Activated B cell treated with CpG ODN at 0.5 μM for 24 hours (primary cell): Measurements from ENCODE around the gene TRIM3. TPM values are rescaled to one million over a fixed set of nuclear protein-coding genes. Genes with fewer than 3 reads are reported as not detected.
A peak's percentile ranks its signal among the peaks of the same experiment; 100 is the strongest.

Experiments used
- ATAC-seq: fragments of 200-7000 bp; cut with Tn5 transposase; one replicate; pipeline ENCODE4 v1.10.0; 2021; ENCODE audit warnings: low read depth, mild to moderate bottlenecking, moderate library complexity
- CTCF ChIA-PET: fragments of 350-600 bp; sonication (Branson Sonifier 250); formaldehyde crosslinking; loops from one replicate; lab custom pipeline; 2021; ENCODE audit warnings: antibody characterized with exemption; lab: Charles Lee
- POLR2A ChIA-PET: fragments of 350-600 bp; sonication (Branson Sonifier 250); formaldehyde crosslinking; loops from one replicate; lab custom pipeline; 2021; ENCODE audit warnings: antibody characterized with exemption; lab: Charles Lee
- DNase-seq: peaks from one replicate; pipeline ENCODE4 v3.0.0; 2022
- H3K27ac Mint-ChIP-seq: one replicate; pipeline ENCODE4 v1.8.0; 2020; ENCODE audit warnings: mixed read lengths
- H3K27me3 Mint-ChIP-seq: one replicate; pipeline ENCODE4 v1.8.0; 2021; ENCODE audit warnings: mixed read lengths
- H3K36me3 Mint-ChIP-seq: one replicate; pipeline ENCODE4 v1.8.0; 2021; ENCODE audit warnings: low read depth, mixed read lengths
- H3K4me1 Mint-ChIP-seq: one replicate; pipeline ENCODE4 v1.8.0; 2021; ENCODE audit warnings: mixed read lengths
- H3K4me3 Mint-ChIP-seq: one replicate; pipeline ENCODE4 v1.8.0; 2020; ENCODE audit warnings: mild to moderate bottlenecking, mixed read lengths
- H3K9me3 Mint-ChIP-seq: one replicate; pipeline ENCODE4 v1.8.0; 2020; ENCODE audit warnings: mixed read lengths
- intact Hi-C: fragments of 100-400 bp; cut with micrococcal nuclease; formaldehyde crosslinking; loops from one replicate; pipeline ENCODE4 v1.15.1; 2024
- total RNA-seq: library from RNA; stranded (reverse); gene quantifications from 2 replicates; pipeline ENCODE4 v1.2.3, GENCODE V29; 2022
- TF ChIP-seq, protein P1 (sequence below): fragments of 200-600 bp; IDR thresholded peaks from one replicate; pipeline ENCODE4 v1.8.0; 2022; ENCODE audit warnings: antibody characterized with exemption, mild to moderate bottlenecking

The TRIM3 gene
- total RNA-seq, 1 donor from 2014 or later = 8.3 TPM

GRCh38 chr11:6406370-6406769, 67.4 kb downstream of the TRIM3 start:
- Mint-ChIP-seq H3K27me3 (no peaks in the 10 kb centered on the region), H3K4me3 (no peak overlapping the region), H3K27ac (peak overlapping the region; percentile 13), H3K9me3 (no peaks in the 10 kb centered on the region), H3K4me1 (peaks cover 56% of the 10 kb centered on the region), H3K36me3 (peaks cover 19% of the 10 kb centered on the region)
- DNase-seq = no peak
- ChIA-PET POLR2A (no interaction called here), CTCF (interaction anchor here (0.6 kb wide), 1 partner anchor 41 kb away, joined by 3 read pairs; no protein-coding TSS in a partner anchor)
- ATAC-seq = no peak
- intact Hi-C loops = no loop called here
- TF ChIP-seq, protein P1, sequence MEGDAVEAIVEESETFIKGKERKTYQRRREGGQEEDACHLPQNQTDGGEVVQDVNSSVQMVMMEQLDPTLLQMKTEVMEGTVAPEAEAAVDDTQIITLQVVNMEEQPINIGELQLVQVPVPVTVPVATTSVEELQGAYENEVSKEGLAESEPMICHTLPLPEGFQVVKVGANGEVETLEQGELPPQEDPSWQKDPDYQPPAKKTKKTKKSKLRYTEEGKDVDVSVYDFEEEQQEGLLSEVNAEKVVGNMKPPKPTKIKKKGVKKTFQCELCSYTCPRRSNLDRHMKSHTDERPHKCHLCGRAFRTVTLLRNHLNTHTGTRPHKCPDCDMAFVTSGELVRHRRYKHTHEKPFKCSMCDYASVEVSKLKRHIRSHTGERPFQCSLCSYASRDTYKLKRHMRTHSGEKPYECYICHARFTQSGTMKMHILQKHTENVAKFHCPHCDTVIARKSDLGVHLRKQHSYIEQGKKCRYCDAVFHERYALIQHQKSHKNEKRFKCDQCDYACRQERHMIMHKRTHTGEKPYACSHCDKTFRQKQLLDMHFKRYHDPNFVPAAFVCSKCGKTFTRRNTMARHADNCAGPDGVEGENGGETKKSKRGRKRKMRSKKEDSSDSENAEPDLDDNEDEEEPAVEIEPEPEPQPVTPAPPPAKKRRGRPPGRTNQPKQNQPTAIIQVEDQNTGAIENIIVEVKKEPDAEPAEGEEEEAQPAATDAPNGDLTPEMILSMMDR = no peak

GRCh38 chr11:6405846-6406245, 67.9 kb downstream of the TRIM3 start:
- intact Hi-C loops = no loop called here
- H3K27me3 Mint-ChIP-seq = no peaks in the 10 kb centered on the region
- CTCF ChIA-PET = no interaction called here

GRCh38 chr11:6405052-6405667, 68.6 kb downstream of the TRIM3 start:
- TF ChIP-seq, protein P1 = no peak
- H3K27me3 Mint-ChIP-seq = no peaks in the 10 kb centered on the region
- ChIA-PET POLR2A (interaction anchor here (0.8 kb wide), 1 partner anchor 15 kb away, joined by 3 read pairs; no protein-coding TSS in a partner anchor), CTCF (no interaction called here)
- no peak for DNase-seq
- peaks cover 56% of the 10 kb centered on the region for H3K4me1 Mint-ChIP-seq
- H3K9me3 Mint-ChIP-seq = no peaks in the 10 kb centered on the region
- peaks cover 16% of the 10 kb centered on the region for H3K36me3 Mint-ChIP-seq
- H3K4me3 Mint-ChIP-seq = no peak overlapping the region
- no peak overlapping the region for H3K27ac Mint-ChIP-seq
- no peak for ATAC-seq
- intact Hi-C loops = no loop called here

More at GRCh38 chr11:6405846-6406245, 67.9 kb downstream of the TRIM3 start:
- TF ChIP-seq, protein P1 = no peak
- Mint-ChIP-seq H3K4me3 (no peak overlapping the region), H3K36me3 (peaks cover 18% of the 10 kb centered on the region), H3K4me1 (peaks cover 56% of the 10 kb centered on the region), H3K9me3 (no peaks in the 10 kb centered on the region), H3K27ac (no peak overlapping the region)
- no peak for DNase-seq
- ATAC-seq = no peak
- POLR2A ChIA-PET = no interaction called here

DNA sequence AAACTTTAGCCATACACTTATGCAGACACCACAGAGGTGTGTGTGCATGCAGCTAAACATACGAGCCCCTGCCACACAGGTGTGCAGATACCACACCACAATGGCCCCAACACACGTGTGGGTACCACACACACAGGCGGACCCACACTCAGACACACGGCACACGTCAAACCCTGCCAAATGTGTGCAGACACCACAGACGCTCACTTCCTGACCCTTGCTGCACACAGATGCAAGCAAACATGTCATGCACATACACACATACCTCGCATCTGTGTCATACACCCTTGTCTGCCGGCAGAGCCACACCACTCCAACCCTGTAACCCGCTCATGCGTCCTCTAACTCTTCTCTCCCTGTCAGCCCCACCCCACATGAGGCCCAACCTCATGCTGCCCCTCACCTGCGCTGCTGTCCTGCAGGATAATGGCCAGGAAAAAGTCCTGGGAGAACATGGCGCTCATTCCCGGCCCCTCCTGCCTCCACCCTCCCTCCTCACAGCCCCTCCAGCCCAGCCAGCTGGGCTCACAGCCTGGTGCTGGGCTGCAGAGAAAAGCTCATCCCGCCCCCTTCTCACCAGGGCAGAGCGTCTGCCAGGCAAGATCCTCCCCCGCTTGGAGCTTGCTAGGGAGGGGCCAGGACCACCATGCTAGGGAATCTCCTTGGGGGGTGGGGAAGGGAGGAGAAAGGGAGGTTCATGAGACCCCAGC, 69.2 kb downstream of the TRIM3 start:
- Mint-ChIP-seq H3K27ac (no peak overlapping the region), H3K27me3 (no peaks in the 10 kb centered on the region), H3K4me3 (no peak overlapping the region), H3K4me1 (peaks cover 56% of the 10 kb centered on the region), H3K9me3 (no peaks in the 10 kb centered on the region), H3K36me3 (peaks cover 10% of the 10 kb centered on the region)
- ATAC-seq (no peak), DNase-seq (no peak)
- CTCF ChIA-PET = interaction anchor here (2.2 kb wide), 1 partner anchor 39 kb away, joined by 11 read pairs; no protein-coding TSS in a partner anchor
- TF ChIP-seq, protein P1 = no peak
- intact Hi-C loops = no loop called here
- POLR2A ChIA-PET = interaction anchor here (0.8 kb wide), 1 partner anchor 15 kb away, joined by 3 read pairs; no protein-coding TSS in a partner anchor

DNA sequence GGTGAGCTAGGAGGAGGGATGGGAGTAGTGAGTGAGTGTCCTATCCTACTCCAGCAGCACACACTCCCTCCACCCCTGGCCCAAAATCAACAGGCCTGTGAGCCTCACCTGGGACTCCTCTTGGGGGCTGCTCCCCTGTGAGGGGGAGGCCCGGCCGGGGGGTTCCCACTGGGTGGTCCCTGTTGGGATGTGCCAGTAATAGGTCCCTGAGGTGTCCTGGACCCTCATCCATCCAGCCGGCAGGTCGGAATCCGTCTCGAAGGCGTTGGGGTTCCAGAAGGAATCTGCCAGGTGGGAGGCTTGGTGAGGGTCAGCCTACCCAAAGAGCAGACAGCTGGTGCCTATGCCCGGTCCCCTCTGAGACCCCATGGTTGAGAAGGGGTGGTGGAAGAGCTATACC, 70.2 kb downstream of the TRIM3 start:
- intact Hi-C loops = loop anchor here (2.0 kb wide), 1 partner anchor 15 kb away; the partner anchor contains the start of gene APBB1
- peak overlapping the region; percentile 75 for H3K4me3 Mint-ChIP-seq

More for the DNA sequence above, 70.2 kb downstream of the TRIM3 start:
- Mint-ChIP-seq H3K27me3 (no peaks in the 10 kb centered on the region), H3K27ac (peak overlapping the region; percentile 85), H3K9me3 (no peaks in the 10 kb centered on the region), H3K36me3 (peaks cover 4% of the 10 kb centered on the region), H3K4me1 (peaks cover 56% of the 10 kb centered on the region)
- no peak for DNase-seq
- POLR2A ChIA-PET = interaction anchor here (1.4 to 3.2 kb wide), 4 partner anchors 15 to 209 kb away, joined by 4 to 45 read pairs (median 13); partner anchors contain the start of genes APBB1, SMPD1 and TAF10
- ATAC-seq = no peak
- TF ChIP-seq, protein P1 = no peak
- CTCF ChIA-PET = interaction anchor here (1.5 to 2.2 kb wide), 2 partner anchors 24 to 40 kb away, joined by 9 to 11 read pairs; no protein-coding TSS in a partner anchor
